ENCODE data around the gene DYNC1LI2. TPM values are rescaled to one million over a fixed set of nuclear protein-coding genes. Genes with fewer than 3 reads are reported as not detected.

Gene DYNC1LI2
- total RNA-seq, 1 donor from 2014 or later = 84.4 TPM

- ChIA-PET POLR2A (no interaction called here), CTCF (no interaction called here)
- H3K27me3 Mint-ChIP-seq = no peaks in the 10 kb centered on the region
- no peaks in the 10 kb centered on the region for H3K4me1 Mint-ChIP-seq
- ATAC-seq (ENCODE audit: low read depth) (no peak), DNase-seq (no peak)
- peaks cover 36% of the 10 kb centered on the region for H3K36me3 Mint-ChIP-seq (ENCODE audit: low read depth)
- H3K9me3 Mint-ChIP-seq = no peaks in the 10 kb centered on the region
- intact Hi-C loops (cut with micrococcal nuclease) = no loop called here
- no peak overlapping the region for H3K4me3 Mint-ChIP-seq
- no peak for TF ChIP-seq CTCF (IDR thresholded peaks at IDR 0.05)
- no peak overlapping the region for H3K27ac Mint-ChIP-seq
These were observed 32.2 kb downstream of the DYNC1LI2 start for GRCh38 chr16:66719246-66719645.

GRCh38 chr16:66717776-66718175 lies 33.6 kb downstream of the DYNC1LI2 start:
- CTCF ChIA-PET = interaction anchor here (1.2 kb wide), 1 partner anchor 9 kb away, joined by 3 read pairs; no protein-coding TSS in a partner anchor
- TF ChIP-seq CTCF (IDR thresholded peaks at IDR 0.05) = no peak
- no peak overlapping the region for H3K27ac Mint-ChIP-seq

GRCh38 chr16:66717112-66717675 lies 34.2 kb downstream of the DYNC1LI2 start:
- H3K27me3 Mint-ChIP-seq = no peaks in the 10 kb centered on the region
- ChIA-PET CTCF (interaction anchor here (1.2 kb wide), 1 partner anchor 9 kb away, joined by 3 read pairs; no protein-coding TSS in a partner anchor), POLR2A (no interaction called here)

More at GRCh38 chr16:66717776-66718175, 33.6 kb downstream of the DYNC1LI2 start:
- no peaks in the 10 kb centered on the region for H3K27me3 Mint-ChIP-seq
- no peaks in the 10 kb centered on the region for H3K9me3 Mint-ChIP-seq
- no peak overlapping the region for H3K4me3 Mint-ChIP-seq
- no peak for DNase-seq
- intact Hi-C loops (cut with micrococcal nuclease) = no loop called here
- H3K4me1 Mint-ChIP-seq = no peaks in the 10 kb centered on the region
- POLR2A ChIA-PET = no interaction called here
- no peak for ATAC-seq (ENCODE audit: low read depth)
- peaks cover 22% of the 10 kb centered on the region for H3K36me3 Mint-ChIP-seq (ENCODE audit: low read depth)

GRCh38 chr16:66714654-66715307 lies 36.6 kb downstream of the DYNC1LI2 start:
- ATAC-seq (ENCODE audit: low read depth) (no peak), DNase-seq (no peak)
- Mint-ChIP-seq H3K4me3 (no peak overlapping the region), H3K27me3 (no peaks in the 10 kb centered on the region), H3K9me3 (no peaks in the 10 kb centered on the region), H3K27ac (no peak overlapping the region), H3K4me1 (no peaks in the 10 kb centered on the region), H3K36me3 (ENCODE audit: low read depth) (peaks cover 8% of the 10 kb centered on the region)
- no peak for TF ChIP-seq CTCF (IDR thresholded peaks at IDR 0.05)
- intact Hi-C loops (cut with micrococcal nuclease) = no loop called here
- ChIA-PET POLR2A (no interaction called here), CTCF (no interaction called here)

More at GRCh38 chr16:66717112-66717675, 34.2 kb downstream of the DYNC1LI2 start:
- intact Hi-C loops (cut with micrococcal nuclease) = no loop called here
- Mint-ChIP-seq H3K4me3 (no peak overlapping the region), H3K4me1 (no peaks in the 10 kb centered on the region), H3K36me3 (ENCODE audit: low read depth) (peaks cover 17% of the 10 kb centered on the region), H3K27ac (no peak overlapping the region), H3K9me3 (no peaks in the 10 kb centered on the region)
- ATAC-seq (ENCODE audit: low read depth) (no peak), DNase-seq (no peak)
- no peak for TF ChIP-seq CTCF (IDR thresholded peaks at IDR 0.05)

- H3K27me3 Mint-ChIP-seq = no peaks in the 10 kb centered on the region
- no peak for TF ChIP-seq CTCF (IDR thresholded peaks at IDR 0.05)
- intact Hi-C loops (cut with micrococcal nuclease) = no loop called here
- no peak for ATAC-seq (ENCODE audit: low read depth)
- peaks cover 3% of the 10 kb centered on the region for H3K36me3 Mint-ChIP-seq (ENCODE audit: low read depth)
- DNase-seq = no peak
- H3K9me3 Mint-ChIP-seq = no peaks in the 10 kb centered on the region
- POLR2A ChIA-PET = no interaction called here
- CTCF ChIA-PET = no interaction called here
- no peak overlapping the region for H3K4me3 Mint-ChIP-seq
- H3K27ac Mint-ChIP-seq = no peak overlapping the region
- no peaks in the 10 kb centered on the region for H3K4me1 Mint-ChIP-seq
These were observed 37.3 kb downstream of the DYNC1LI2 start for GRCh38 chr16:66714062-66714461.

Measured in activated B cell treated with CpG ODN at 0.5 μM for 24 hours (primary cell).